ENCODE results near the gene TBXA2R.

GRCh38 chr19:3642987-3643673 is 36.5 kb upstream of the TBXA2R start:
- TF ChIP-seq REST (IDR thresholded peaks at IDR 0.05; ENCODE audit: low read depth) (no peak), ZBTB7A (IDR thresholded peaks at IDR 0.05; ENCODE audit: low read depth) (no peak), CEBPB (IDR thresholded peaks at IDR 0.05) (no peak), USF1 (IDR thresholded peaks at IDR 0.05) (no peak), MAX (IDR thresholded peaks at IDR 0.05) (peak; percentile 61), YY1 (IDR thresholded peaks at IDR 0.05; ENCODE audit: low read depth) (no peak), EP300 (IDR thresholded peaks at IDR 0.05; ENCODE audit: borderline replicate concordance) (no peak), RAD21 (IDR thresholded peaks at IDR 0.05; ENCODE audit: low read depth) (no peak), TCF12 (IDR thresholded peaks at IDR 0.05; ENCODE audit: low read depth) (no peak)

Measured in Ishikawa (cell line).